GM21381 (cell line): ENCODE measurements around the gene TRIM43.
"Not testable (repeated sequence)": the region's sequence is repeated elsewhere in the genome, so short reads cannot be mapped to it uniquely, and the experiment has no call there.

ENCODE experiments used
- ATAC-seq: cut with Tn5 transposase; IDR thresholded peaks from one replicate; pipeline ENCODE4 v1.9.1; 2021; ENCODE audit warnings: mild to moderate bottlenecking, moderate library complexity; ENCODE audit not compliant: unreplicated experiment

TRIM43 gene

GRCh38 chr2:95591701-95592100 is at the start of gene TRIM43:
Gene TRIM43 (plus strand): TSS chr2:95592001. CDS start chr2:95594024, 2,023 bp downstream.
- not testable (repeated sequence) for ATAC-seq

DNA sequence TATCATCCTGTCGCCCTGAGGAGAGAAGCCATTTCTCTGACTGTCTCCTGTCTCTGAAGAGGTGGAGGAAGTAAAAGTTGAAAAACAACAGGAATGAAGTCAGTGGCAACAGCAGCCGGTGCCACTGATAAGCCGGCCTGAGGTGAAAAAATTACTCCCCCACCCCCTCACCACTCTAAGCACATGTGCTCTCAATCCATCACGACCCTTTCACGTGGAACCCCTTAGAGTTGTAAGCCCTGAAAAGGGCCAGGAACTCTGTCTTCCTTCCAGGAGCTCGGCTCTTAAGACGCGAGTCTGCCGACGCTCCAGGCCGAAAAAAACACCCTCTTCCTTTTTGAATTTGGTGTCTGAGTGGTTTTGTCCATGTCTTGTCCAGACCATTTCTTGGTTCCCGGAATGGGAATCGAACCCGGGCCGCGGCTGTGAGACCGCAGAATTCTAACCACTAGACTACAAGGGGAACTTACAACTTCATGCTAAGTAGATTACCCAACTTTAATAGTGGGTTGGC is 40.7 kb upstream of the TRIM43 start:
- no peak for ATAC-seq

GRCh38 chr2:95552911-95553310 is 38.9 kb upstream of the TRIM43 start:
- no peak for ATAC-seq

DNA sequence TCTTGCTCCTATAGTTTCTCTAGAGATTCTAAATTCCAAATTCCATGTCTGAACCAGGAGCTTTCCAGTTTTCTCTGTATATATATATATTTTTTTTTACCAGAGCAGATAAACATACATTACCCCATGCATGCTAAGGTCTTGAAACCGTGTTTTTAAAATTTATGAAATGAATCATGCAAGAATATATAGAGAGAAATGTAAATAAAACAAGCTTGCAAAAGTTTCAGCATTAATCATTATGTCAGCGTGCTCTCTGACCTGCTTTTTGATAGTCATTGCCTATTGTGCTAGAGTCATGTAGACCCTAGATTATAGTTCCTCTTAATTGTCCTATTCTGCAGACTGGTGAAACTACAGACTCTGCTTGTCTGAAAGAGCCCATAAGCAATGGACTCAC is 22.6 kb upstream of the TRIM43 start:
- no peak for ATAC-seq

DNA sequence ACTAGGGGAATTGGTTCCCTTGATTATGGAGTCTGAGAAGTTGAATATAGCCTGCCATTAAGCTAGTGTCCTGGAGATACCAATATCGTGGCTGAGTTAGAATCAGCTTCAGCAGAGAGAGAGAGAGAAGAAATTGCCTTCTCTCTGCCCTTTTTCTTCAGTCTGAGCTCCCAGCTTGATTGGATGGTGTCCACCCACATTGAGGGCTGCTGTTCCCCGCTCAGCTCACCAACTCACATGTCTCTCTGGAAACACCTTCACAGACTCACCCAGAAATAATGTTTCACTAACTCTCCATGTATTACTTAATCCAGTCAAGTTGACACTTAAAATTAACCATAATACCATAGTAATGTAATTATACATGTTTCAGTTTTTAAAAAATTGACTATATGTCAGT is 17.9 kb upstream of the TRIM43 start:
- ATAC-seq = no peak

DNA sequence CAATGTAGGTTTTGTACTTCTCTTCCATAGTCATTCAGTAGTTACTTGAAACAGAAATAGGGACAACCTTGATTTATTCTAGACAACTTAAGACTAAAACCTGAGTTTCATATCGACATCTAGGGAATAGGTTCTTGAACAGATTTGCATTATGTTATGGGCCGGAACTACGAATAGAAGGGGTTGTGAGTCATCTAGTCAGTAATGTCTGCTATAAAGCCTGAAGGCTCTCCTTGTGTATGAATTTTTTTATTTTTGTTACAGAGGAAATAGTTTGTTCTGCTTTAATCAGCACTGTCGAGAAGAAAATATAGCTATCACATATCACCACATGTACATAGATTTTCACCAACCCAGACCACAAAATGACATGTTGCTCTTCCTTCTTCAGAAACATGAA is 17.3 kb upstream of the TRIM43 start:
- ATAC-seq = no peak

DNA sequence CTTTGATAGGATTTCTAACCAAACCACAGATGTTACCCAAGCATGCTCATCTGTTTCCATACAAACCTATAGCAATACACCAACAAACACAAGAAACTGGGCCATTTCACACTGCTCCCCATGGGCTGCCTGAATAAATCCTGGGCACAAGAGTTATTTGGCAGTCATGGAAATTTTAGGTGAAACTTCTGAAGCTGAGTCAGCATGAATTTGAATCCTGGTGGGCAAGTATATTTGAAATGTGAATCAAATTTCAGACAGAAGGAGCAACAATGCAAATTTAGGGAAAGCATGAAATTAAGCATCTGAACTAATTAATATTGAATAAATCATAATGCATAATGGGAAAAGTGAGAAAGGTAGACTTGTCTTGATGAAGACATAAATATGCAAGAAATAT is 15.9 kb upstream of the TRIM43 start:
- ATAC-seq = no peak

DNA sequence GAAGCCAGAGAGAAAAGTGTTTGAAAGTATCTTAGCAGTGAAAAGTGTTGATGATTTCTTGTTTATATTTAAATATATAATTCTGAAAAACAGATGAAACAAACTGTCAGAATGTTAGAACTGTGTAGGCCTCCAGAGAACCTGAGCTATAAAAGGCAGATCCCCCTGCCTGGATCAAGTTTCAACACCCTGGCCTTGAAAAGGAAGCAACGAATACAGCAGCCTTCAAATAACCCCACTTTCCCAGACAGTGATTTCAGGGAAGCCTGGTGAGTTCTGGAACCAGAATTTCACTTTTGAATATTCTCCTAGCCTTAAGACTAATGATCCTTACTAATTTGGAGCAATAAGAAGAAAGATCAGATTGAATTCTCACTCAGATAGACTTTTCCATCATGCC is 13.3 kb upstream of the TRIM43 start:
- ATAC-seq = no peak

DNA sequence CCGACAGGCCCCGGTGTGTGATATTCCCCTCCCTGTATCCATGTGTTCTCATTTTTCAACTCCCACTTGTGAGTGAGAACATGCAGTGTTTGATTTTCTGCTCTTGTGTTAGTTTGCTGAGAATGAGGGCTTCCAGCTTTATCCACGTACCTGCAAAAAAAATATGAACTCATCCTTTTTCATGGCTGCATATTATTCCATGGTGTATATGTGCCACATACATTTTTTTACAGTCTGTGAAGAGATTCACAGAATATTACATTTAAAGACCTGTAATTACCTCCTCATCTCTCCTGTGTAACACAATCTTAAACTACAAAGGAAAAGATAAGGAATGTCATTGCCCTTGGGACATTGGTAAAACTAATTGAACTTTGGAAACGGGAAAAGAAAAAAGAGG is 8.3 kb upstream of the TRIM43 start:
- ATAC-seq = not testable (repeated sequence)

GRCh38 chr2:95584321-95584720 is 7.5 kb upstream of the TRIM43 start:
- not testable (repeated sequence) for ATAC-seq

- not testable (repeated sequence) for ATAC-seq
Observed at GRCh38 chr2:95589777-95590536, 1.8 kb upstream of the TRIM43 start.

DNA sequence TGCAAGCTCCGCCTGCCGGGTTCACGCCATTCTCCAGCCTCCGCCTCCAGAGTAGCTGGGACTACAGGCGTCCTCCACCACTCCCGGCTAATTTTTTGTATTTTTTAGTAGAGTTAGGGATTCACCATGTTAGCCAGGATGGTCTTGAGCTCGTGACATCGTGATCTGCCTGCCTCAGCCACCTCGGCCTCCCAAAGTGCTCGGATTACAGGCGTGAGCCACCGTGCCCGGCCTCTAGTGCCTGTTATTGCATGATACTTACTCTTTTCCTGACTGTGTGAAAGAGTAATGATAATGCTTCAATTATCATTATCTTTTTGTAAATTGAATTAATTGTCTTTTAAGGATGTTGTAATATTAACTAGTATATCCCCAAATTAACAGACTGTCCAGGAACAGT is 1.2 kb downstream of the TRIM43 start:
- not testable (repeated sequence) for ATAC-seq

DNA sequence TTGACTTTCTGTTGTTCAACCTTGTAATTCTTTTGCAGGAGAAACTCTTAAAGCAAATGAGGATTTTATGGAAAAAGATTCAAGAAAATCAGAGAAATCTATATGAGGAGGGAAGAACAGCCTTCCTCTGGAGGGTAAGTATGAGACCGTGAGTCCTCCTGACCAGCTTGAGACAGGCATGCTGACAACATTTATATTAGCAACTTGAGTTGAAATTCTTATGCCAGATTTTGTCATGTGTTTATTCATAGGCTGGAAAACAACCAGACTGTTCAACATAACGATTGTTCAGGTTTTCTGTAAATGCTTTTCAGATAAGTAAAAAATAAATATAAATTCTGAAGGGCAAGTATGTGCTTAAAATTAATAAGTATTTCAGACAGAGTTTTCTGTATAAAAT is 3.2 kb downstream of the TRIM43 start:
- ATAC-seq = not testable (repeated sequence)

DNA sequence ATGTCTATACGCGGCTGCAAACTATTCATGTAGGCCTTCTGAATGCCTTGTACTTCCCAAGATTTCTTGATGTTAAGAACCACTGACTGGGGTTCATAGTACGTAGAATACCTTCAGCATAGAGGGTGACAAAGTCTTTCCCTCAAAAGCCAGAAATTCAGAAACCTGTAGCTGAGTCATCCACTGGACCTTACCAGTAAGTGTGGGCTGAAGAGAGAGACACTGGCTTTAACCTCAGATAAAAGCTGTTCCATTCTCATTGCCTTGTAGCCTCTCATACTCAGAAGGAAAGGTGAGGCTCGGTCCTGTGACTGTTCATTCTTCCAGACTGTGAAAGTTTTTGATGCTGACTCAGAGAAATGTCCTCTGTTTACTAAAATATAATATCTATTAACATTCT is 9.5 kb downstream of the TRIM43 start:
- not testable (repeated sequence) for ATAC-seq

DNA sequence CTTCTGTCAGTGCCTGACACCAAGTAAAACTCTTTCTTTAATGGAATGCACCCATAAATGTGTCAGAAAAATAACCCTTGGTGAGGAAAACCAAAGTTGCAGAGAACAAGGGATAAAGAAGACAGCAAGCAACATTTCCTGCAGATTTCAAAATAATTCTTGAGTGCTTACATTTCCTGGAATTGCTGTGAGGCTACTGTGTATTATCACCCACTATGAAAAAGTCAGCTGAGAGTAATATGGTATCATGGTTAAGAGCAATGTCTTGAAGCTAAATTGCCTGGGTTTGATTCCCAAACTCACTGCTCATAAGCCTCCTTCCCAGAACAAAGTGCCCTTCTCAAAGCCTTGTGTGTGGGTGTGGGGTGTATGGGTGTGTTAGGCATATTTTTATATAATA is 10.3 kb downstream of the TRIM43 start:
- ATAC-seq = not testable (repeated sequence)

GRCh38 chr2:95608356-95608755 is 16.6 kb downstream of the TRIM43 start:
- ATAC-seq = not testable (repeated sequence)

DNA sequence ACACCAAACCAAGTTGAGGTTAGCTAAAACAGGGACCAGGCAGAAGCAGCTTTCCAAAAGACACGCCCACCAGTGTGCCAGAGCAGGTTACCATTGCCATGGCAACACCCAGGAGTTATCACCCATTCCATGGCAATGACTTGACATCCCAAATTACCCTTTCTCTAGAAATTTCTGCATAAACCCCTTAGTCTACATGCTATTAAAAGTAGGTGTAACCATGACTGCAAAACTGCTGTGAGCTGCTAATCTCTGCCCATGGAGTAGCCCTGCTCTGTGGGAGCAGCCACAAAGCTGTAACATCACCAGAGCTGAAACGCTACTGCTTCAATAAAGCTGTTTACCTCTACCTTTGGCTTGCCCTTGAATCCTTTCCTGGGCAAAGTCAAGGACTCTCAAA is 18.0 kb downstream of the TRIM43 start:
- not testable (repeated sequence) for ATAC-seq

DNA sequence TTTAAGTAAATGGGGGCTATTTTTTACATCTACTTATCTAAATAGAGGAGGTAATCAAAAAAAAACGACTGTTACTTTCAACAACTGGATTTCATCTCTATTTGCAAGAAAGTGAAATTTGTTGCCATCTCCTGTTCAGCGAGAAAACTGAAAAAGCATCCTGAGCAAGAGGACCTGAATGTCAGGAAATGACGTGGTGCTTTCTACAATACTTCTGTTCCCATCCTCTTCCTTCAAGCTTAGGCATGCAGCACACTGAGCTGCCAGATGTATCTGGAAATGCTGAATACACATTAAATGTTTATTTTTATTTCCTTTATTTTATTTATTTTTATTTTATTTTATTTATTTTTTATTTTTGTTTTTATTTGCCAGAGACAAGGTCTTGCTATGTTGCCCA is 21.2 kb downstream of the TRIM43 start:
- ATAC-seq = not testable (repeated sequence)

DNA sequence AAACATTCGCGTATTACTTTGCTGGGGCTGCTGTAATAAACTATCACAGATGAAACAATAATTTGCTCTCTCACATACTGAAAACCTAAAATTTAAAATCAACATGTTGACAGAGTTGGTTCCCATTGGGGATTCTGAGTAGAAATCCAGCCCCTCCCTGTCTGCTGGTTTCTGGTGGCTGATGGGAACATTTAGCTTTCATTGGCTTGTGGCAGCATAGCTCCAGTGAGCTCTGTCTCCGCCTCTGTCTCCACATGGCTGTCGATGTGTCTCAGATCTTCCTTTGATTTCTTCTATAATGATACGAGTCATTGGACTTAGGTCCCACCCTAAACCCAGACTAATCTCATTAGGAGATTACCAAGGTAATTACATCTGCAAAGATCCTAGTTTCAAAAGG is 30.9 kb downstream of the TRIM43 start:
- not testable (repeated sequence) for ATAC-seq

- ATAC-seq = not testable (repeated sequence)
Observed at GRCh38 chr2:95630987-95631386, 39.2 kb downstream of the TRIM43 start.

DNA sequence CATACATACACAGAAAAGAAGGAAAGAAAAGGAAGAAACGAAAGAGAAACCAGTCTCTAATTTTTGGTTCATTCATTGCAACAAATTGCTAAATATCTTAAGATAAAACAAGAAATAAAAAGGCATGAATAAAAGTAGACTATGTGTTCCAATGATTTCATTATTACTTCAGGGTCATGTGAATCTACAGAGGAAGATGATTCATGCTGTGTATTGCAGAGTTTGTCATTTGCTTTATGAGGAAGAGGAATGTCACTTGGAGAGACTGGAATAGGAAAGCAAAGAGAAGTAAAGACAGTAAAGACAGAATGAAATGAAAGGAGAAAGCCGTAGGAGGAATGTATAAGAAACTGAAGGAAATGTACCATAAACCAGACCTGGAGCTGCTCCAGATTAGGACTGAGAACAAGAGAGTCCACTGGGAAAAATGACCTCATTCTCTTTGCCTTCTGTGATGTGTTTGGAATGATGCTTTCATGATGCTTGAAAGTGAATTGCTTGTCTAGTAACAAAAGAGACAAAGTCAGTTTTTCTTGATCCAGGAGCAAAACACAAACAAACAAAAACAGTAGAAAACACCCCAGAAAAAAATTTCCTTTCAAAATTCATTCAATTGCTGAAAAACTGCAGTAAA is 41.9 kb downstream of the TRIM43 start:
- ATAC-seq = not testable (repeated sequence)
